Activated T-helper 2 cell treated with anti-CD3 and anti-CD28 coated beads, Interferon-gamma antibody, Interleukin-2, Interleukin-4, amounts not matched to agents 10 μg/mL and 5 μg/mL and 100 μg/mL, durations not matched to agents 14 hours and 24 hours and 36 hours (primary cell): ENCODE data around the gene MAP7D2. TPM values are rescaled to one million over a fixed set of nuclear protein-coding genes. Genes with fewer than 3 reads are reported as not detected.

Source experiments
- DNase-seq: peaks from one replicate; pipeline ENCODE4 v3.0.0; 2021; ENCODE audit warnings: low spot score
- H3K27ac Mint-ChIP-seq: one replicate; pipeline ENCODE4 v1.8.0; 2021; ENCODE audit warnings: mixed read lengths
- H3K27me3 Mint-ChIP-seq: one replicate; pipeline ENCODE4 v1.8.0; 2021; ENCODE audit warnings: low read depth, mixed read lengths
- H3K36me3 Mint-ChIP-seq: one replicate; pipeline ENCODE4 v1.8.0; 2021; ENCODE audit warnings: low read depth, mixed read lengths
- H3K4me1 Mint-ChIP-seq: one replicate; pipeline ENCODE4 v1.8.0; 2021; ENCODE audit warnings: low read depth, mixed read lengths
- H3K4me3 Mint-ChIP-seq: one replicate; pipeline ENCODE4 v1.8.0; 2021; ENCODE audit warnings: low read depth, mild to moderate bottlenecking, moderate library complexity, mixed read lengths
- H3K9me3 Mint-ChIP-seq: one replicate; pipeline ENCODE4 v1.8.0; 2021; ENCODE audit warnings: mixed read lengths
- intact Hi-C: fragments of 100-400 bp; cut with micrococcal nuclease; formaldehyde crosslinking; loops from one replicate; pipeline ENCODE4 v1.15.1; 2023
- total RNA-seq: library from RNA; stranded (reverse); gene quantifications from 2 replicates; pipeline ENCODE4 v1.2.3, GENCODE V29; 2022

Gene MAP7D2
- total RNA-seq, 1 donor from 2014 or later = 0.21 TPM

DNA sequence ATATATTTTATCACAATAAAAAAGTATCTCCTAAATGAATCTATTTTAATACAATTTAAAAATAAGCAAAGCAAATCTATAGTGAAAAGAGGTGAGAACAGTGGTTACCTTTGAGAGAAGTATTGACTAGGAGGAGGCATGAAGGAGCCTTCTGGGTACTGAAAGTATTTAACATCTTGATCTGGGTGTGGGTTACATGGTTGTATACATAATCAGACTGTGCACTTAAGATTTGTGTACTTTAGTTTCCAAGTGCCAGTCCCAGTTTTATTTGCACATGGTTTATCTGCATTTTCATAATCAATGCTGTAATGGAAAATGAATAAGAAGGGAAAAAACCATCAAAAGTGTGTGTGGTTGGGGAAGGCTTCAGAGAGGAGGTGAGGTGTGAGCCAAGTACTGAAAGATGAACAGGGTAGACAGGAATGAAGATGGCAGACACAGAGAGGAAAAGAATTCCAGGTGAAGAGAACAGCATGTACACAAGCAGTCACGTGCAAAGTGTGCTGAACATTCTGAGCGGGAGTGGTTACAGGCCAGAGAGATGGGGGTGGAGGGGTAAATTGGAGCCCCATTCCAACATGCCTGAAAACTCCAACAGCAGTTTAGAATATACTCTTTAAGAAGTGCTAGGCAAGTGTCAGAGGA, 14.6 kb downstream of the MAP7D2 start:
- Mint-ChIP-seq H3K4me1 (peaks cover 4% of the 10 kb centered on the region), H3K27ac (no peak overlapping the region), H3K36me3 (no peaks in the 10 kb centered on the region), H3K27me3 (peaks cover 3% of the 10 kb centered on the region), H3K9me3 (no peaks in the 10 kb centered on the region), H3K4me3 (no peak overlapping the region)
- no peak for DNase-seq
- intact Hi-C loops = no loop called here

DNA sequence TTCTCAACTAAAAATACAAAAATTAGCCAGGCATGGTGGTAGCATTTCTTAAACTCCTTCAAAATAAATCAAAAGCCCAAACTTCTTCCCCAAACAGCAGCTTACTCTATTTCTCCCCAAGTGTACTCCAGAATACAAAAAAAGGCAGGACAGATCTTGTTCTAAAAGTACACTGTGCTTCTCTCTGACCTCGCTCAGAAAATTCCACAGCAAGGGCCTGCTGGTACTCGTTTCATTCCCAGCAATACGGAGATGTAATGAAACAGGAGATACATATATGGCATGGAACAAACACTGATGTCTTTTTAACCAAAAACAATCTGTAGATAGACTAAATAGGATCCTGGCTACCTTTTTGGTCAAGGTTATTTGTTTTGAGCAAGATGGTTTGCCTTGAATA, 25.2 kb downstream of the MAP7D2 start:
- no peaks in the 10 kb centered on the region for H3K9me3 Mint-ChIP-seq
- DNase-seq = no peak
- H3K4me1 Mint-ChIP-seq = no peaks in the 10 kb centered on the region
- H3K27ac Mint-ChIP-seq = no peak overlapping the region
- no peak overlapping the region for H3K4me3 Mint-ChIP-seq
- H3K36me3 Mint-ChIP-seq = no peaks in the 10 kb centered on the region
- intact Hi-C loops = no loop called here
- H3K27me3 Mint-ChIP-seq = peaks cover 2% of the 10 kb centered on the region

DNA sequence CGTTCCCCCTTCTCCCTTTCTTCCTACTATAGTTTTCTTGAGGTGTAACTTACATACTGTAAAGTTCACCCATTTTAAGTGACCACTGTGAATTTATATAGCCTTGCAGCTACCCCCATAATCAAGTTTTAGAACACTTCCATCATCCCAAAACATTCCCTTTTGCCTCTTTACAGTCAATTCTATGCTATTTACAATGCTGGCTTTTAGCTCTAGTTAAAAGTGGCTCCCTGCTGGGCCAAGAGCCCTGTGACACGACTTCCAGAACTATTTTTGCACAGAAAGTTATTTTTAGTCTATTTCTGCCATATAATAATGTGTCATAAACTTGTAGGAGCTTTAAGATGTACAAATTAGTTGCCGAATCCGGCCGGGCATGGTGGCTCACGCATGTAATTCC, 26.9 kb downstream of the MAP7D2 start:
- Mint-ChIP-seq H3K4me1 (no peaks in the 10 kb centered on the region), H3K27me3 (no peaks in the 10 kb centered on the region), H3K27ac (no peak overlapping the region), H3K4me3 (no peak overlapping the region), H3K9me3 (no peaks in the 10 kb centered on the region), H3K36me3 (no peaks in the 10 kb centered on the region)
- intact Hi-C loops = no loop called here
- DNase-seq = no peak

DNA sequence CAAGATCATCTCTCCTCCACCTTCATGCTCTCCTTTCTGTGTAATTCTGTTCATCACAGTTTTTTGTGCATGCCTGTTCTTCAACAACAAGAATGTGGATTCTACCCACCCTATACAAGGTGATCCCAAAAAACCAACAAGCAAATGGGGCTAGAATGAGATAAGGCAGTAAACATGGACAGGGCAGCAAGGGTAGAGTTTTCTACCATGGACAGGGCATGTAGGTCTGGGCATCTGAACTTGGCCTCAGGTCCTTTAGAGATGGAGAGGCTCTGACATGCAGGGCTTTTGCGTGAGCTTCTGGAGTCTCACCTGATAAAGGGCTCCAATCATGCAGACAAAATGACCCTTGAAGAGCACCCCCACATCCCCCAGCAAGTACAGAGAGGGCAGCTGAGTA, 36.4 kb downstream of the MAP7D2 start:
- Mint-ChIP-seq H3K27me3 (no peaks in the 10 kb centered on the region), H3K4me3 (no peak overlapping the region), H3K9me3 (no peaks in the 10 kb centered on the region), H3K36me3 (no peaks in the 10 kb centered on the region), H3K27ac (no peak overlapping the region), H3K4me1 (no peaks in the 10 kb centered on the region)
- DNase-seq = no peak
- intact Hi-C loops = no loop called here

DNA sequence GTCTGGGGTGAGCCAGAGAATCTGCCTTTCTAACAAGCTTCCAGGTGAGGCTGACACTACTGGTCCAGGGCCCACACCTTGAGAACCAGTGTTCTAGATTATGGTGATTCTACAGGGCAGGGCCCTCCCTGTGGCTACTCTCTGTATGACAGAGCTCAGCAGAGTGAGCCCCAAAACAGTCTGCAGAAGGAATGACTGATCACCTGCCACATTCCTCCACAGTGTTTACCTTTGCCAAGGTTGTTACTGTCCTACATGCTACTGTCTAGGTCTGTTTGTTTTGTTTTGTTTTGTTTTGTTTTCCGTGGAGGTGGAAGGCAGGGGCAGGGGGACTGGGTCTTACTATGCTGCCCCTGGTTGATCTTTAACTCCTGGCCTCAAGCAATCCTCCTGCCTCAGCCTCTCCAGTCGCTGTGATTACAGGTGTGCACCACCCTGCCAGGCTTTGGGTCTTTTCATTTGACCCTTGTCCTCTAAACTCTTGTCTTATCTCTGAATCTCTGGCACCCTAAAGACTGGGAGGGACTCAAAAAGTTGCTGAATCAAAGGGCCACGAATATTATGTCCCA, 45.1 kb downstream of the MAP7D2 start:
- intact Hi-C loops = no loop called here
- no peak overlapping the region for H3K4me3 Mint-ChIP-seq
- H3K27me3 Mint-ChIP-seq = no peaks in the 10 kb centered on the region
- no peak for DNase-seq
- H3K4me1 Mint-ChIP-seq = peaks cover 1% of the 10 kb centered on the region
- H3K27ac Mint-ChIP-seq = no peak overlapping the region
- no peaks in the 10 kb centered on the region for H3K9me3 Mint-ChIP-seq
- no peaks in the 10 kb centered on the region for H3K36me3 Mint-ChIP-seq

DNA sequence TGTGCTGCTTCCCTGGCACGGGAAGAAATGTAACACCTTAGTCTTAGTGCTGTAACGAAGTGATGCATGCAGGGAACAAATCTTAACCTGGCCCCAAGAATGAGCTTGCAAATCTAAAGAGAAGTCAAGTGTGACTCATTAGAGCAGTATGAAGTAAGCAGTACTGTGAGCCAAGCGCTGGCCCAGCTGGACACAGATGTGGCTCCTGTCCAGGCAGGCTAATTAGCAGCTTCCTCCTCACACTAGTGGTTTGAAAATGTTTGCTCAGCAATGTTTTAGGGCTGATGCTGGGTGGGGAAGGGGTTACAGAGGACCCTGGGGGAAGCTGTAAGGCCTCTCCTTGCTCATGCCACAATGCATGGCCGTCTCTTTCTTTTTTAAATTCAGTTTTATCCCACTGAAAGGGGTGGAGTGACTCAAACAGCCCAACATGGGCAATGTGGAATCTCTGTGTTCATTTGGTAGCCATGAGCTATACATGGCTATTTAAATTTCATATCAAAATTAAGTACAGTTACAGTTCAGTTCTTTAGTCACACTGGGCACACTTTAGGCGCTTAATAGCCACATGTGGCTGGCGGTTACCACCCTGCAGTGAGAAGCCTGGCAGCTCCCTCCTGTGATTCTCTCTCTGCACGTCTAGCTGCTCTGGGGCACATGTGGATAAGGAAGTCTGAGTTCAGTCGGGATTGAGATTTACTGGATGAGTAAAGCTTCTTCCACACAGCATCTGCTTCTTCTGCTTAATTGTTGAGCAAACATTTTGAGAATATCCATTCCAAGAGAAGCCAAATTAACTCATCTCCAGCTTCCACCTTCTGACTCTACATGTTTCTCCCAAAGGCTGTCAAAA, 48.8 kb downstream of the MAP7D2 start:
- no peak overlapping the region for H3K27ac Mint-ChIP-seq
- H3K4me3 Mint-ChIP-seq = no peak overlapping the region
- H3K36me3 Mint-ChIP-seq = no peaks in the 10 kb centered on the region
- DNase-seq = no peak
- no peaks in the 10 kb centered on the region for H3K27me3 Mint-ChIP-seq
- H3K4me1 Mint-ChIP-seq = peaks cover 1% of the 10 kb centered on the region
- H3K9me3 Mint-ChIP-seq = no peaks in the 10 kb centered on the region
- intact Hi-C loops = loop anchor here (1.0 kb wide), 2 partner anchors 163 to 696 kb away; no protein-coding TSS in a partner anchor

DNA sequence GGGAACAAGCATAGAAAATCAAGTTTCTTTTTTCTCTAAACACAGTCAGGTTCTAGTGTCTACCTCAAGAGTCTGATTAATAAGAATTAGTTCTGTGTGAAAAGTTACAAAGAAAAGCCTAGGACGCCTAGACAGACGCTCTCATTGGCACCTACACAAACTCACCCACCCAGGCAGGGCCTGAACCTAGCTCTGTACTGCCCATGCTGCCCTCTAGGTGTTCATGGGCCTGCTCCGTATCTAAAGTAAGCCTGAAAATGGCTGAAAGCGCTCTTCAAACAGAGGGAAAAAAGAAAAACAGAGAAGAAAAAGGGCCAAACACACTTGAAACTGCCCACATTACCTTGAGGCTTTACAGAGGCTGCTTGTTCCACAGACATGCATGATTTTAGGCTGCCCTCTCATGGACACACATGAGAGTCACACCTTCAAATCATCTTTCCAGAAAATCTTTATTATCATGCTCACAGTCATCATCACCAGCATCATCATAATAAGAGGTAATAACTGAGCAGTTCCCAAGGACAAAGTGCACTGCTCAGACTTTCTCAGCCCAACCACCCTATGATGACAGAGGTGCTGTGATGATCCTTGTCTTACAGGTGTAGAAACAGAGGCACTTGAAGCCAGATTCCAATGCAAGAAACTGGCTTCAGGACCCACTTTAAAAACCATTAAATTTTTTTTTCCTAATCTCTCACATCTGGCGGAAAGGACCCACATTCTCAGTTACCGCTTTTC, 49.6 kb downstream of the MAP7D2 start:
- DNase-seq = no peak
- Mint-ChIP-seq H3K4me1 (peaks cover 1% of the 10 kb centered on the region), H3K27me3 (no peaks in the 10 kb centered on the region), H3K36me3 (no peaks in the 10 kb centered on the region), H3K27ac (no peak overlapping the region), H3K4me3 (no peak overlapping the region), H3K9me3 (no peaks in the 10 kb centered on the region)
- intact Hi-C loops = loop anchor here (1.0 kb wide), 2 partner anchors 162 to 695 kb away; no protein-coding TSS in a partner anchor

DNA sequence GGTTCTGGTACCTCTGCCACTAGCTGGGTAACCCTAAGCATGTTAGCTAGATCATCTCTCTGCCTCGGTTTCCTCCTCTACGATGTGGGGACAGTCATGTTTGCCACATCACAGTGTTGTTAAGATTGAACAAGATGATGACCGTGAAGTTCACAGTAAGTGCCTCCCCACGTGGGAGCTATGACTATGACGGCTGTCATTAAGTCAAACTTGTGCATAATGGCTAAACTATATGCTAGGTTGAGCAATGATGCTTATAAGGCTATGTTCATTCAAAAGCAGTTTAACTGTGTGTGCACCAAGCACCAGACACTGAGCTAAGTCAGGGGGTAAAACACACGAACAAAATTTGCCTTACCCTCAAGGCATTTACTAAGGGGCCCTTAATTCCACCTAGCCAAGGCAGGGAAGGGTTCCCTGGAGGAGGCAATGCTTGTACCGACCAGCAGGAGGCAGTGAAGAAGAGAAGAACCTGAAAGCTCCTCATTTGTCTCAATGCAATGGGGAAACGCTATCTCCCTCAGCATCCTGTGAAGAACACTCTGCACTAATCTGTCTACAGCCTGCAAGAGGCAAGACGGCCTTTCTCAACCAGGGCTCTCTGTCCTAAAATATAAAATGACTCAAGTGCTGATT, 52.9 kb downstream of the MAP7D2 start:
- DNase-seq = no peak
- peaks cover 6% of the 10 kb centered on the region for H3K4me1 Mint-ChIP-seq
- H3K4me3 Mint-ChIP-seq = no peak overlapping the region
- H3K36me3 Mint-ChIP-seq = no peaks in the 10 kb centered on the region
- no peak overlapping the region for H3K27ac Mint-ChIP-seq
- intact Hi-C loops = no loop called here
- no peaks in the 10 kb centered on the region for H3K9me3 Mint-ChIP-seq
- peaks cover 3% of the 10 kb centered on the region for H3K27me3 Mint-ChIP-seq

DNA sequence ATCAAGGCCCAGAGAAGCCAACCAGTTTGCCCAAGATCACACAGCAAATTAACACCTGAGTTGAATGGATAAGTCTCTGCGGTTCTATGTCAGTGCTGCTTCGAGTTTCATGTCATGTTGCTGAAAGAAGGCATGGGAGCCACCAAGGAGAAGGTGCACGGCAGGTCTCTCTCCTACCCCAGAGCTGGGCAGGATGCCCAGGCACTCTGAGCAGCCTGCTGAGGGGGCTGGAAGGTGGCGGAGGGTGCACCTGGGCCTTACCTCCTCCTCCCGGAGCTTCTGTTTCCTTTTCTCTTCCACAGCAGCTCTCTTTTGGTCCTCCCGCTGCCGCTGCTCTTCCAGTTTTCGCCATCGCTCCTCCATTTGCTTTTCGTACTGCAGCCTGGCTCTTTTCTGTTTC, 53.6 kb downstream of the MAP7D2 start:
- H3K4me1 Mint-ChIP-seq = peaks cover 6% of the 10 kb centered on the region
- H3K4me3 Mint-ChIP-seq = no peak overlapping the region
- intact Hi-C loops = no loop called here
- no peaks in the 10 kb centered on the region for H3K36me3 Mint-ChIP-seq
- no peak for DNase-seq
- peaks cover 5% of the 10 kb centered on the region for H3K27me3 Mint-ChIP-seq
- no peaks in the 10 kb centered on the region for H3K9me3 Mint-ChIP-seq
- no peak overlapping the region for H3K27ac Mint-ChIP-seq

DNA sequence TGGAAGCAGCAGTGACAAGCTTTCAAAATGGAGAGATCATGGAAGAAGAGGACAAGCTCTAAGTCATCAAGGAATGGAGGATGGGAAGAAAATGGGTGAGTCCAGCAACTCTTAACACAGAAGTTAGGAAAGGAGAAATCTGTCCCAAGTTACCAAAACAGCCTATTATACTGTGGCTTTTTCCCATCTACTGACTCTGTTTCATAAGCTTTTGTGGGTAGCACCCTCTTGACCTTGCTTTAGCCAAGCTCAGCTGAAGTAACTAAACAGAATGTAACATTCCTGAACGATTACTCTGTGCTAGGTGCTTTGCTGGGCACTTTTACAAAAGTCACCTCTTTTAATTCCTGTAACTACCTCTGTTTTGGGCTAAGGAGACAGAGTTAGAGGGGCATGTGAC, 54.9 kb downstream of the MAP7D2 start:
- DNase-seq = no peak
- Mint-ChIP-seq H3K4me1 (peaks cover 4% of the 10 kb centered on the region), H3K9me3 (no peaks in the 10 kb centered on the region), H3K27ac (no peak overlapping the region), H3K4me3 (no peak overlapping the region), H3K27me3 (peaks cover 5% of the 10 kb centered on the region), H3K36me3 (no peaks in the 10 kb centered on the region)
- intact Hi-C loops = no loop called here

DNA sequence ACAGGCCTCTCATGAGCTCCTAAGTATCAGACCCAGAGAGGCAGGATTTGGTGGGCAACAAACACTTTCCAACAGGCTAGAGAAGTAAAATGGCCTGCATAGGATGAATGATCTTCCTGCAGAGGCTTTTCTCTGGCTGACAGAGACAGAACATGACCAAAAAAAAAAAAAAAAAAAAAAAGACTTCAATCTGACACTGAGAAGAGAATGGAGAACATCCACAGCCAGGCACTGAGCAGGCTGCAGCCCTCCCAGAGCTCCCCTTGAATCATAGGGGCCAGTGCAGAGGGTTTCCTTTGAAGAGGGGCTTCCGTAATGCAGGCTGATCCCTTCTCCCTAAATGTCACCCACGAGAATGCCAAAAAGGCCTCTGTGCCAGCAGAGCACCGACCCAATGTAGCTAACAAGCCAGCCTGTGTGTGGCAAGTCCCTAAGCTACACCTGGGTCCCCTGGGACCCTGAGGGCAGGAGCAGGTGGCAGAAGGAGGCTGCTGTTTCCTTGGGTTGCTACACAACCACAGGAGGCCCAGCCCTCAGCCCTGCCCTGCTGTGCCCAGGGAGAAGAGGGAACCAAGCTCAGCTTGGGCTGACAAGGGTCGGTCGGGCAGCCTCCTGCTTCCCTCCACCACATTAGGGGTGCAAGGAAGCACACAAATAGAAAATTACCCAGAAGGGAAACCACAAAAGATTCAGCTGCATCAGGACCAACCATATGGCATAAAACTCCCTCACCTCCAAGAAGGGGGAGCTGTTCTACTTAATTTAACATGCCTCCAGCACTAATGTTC, 55.6 kb downstream of the MAP7D2 start:
- no peaks in the 10 kb centered on the region for H3K9me3 Mint-ChIP-seq
- H3K27ac Mint-ChIP-seq = no peak overlapping the region
- intact Hi-C loops = no loop called here
- H3K27me3 Mint-ChIP-seq = peaks cover 5% of the 10 kb centered on the region
- H3K4me3 Mint-ChIP-seq = no peak overlapping the region
- H3K4me1 Mint-ChIP-seq = peaks cover 4% of the 10 kb centered on the region
- H3K36me3 Mint-ChIP-seq = no peaks in the 10 kb centered on the region
- no peak for DNase-seq
